DMS153 treated with DMSO at 0.1 percent for 48 hours (cell line): ENCODE data around the gene DRD5.

Experiments used
- DNase-seq: peaks from one replicate; lab custom pipeline; 2025; ENCODE audit not compliant: unreplicated experiment; lab: John Stamatoyannopoulos, UW

DRD5 gene

GRCh38 chr4:9812501-9813340, 31.3 kb downstream of the DRD5 start:
- no peak for DNase-seq

- no peak for DNase-seq
Measured at GRCh38 chr4:9816285-9816684, 34.9 kb downstream of the DRD5 start.

GRCh38 chr4:9820343-9820742, 38.9 kb downstream of the DRD5 start:
- DNase-seq = no peak

GRCh38 chr4:9825049-9825448, 43.6 kb downstream of the DRD5 start:
- no peak for DNase-seq

- no peak for DNase-seq
Measured at GRCh38 chr4:9826551-9826950, 45.1 kb downstream of the DRD5 start.

- no peak for DNase-seq
Measured at GRCh38 chr4:9832640-9833039, 51.2 kb downstream of the DRD5 start.

- no peak for DNase-seq
Measured at GRCh38 chr4:9833421-9833820, 52.0 kb downstream of the DRD5 start.
